Measurements from ENCODE around the gene ANKRD1. TPM values are rescaled to one million over a fixed set of nuclear protein-coding genes. Genes with fewer than 3 reads are reported as not detected.

The ANKRD1 gene
- total and polyA plus RNA-seq, 2 of the 8 experiments (the other 6 are each of a cell fraction or from before 2014, with no cell fraction given): 0.03 TPM; not detected in 1

- Histone ChIP-seq H3K56ac (replicated peaks; ENCODE audit: insufficient read length, low read depth, low read length) (no peak overlapping the region), H3K27me3 (replicated peaks in 1 of 4; ENCODE audit: control insufficient read depth in 3 of 4, extremely low read depth in 1 of 4, insufficient read depth in 3 of 4, low read length in 3 of 4) (no peaks in the 10 kb centered on the region), H3K79me2 (ENCODE audit: control insufficient read depth in 1 of 2, insufficient read depth in 2 of 2, low read length in 2 of 2) (no peaks in the 10 kb centered on the region), H4K8ac (ENCODE audit: extremely low read depth, insufficient read depth, low read length) (no peak overlapping the region), H2AFZ (ENCODE audit: low read length) (no peak overlapping the region), H3K9ac (replicated peaks in 1 of 4; ENCODE audit: extremely low read depth in 1 of 4, low read depth in 3 of 4, low read length in 3 of 4) (no peak overlapping the region), H4K91ac (replicated peaks; ENCODE audit: insufficient read length, low read length) (no peak overlapping the region), H3K9me3 (ENCODE audit: insufficient read depth in 2 of 2, low read depth in 1 of 2, low read length in 1 of 2) (no peaks in the 10 kb centered on the region), H3K4ac (replicated peaks; ENCODE audit: insufficient read length, low read depth, low read length) (no peak overlapping the region), H4K5ac (ENCODE audit: insufficient read length, low read depth, low read length) (no peak overlapping the region), H3K4me2 (ENCODE audit: insufficient read depth in 1 of 2, low read depth in 2 of 2, low read length in 2 of 2) (no peak overlapping the region), H3K79me1 (ENCODE audit: low read depth, low read length) (no peaks in the 10 kb centered on the region), H2BK12ac (ENCODE audit: low read depth, low read length) (no peak overlapping the region), H2BK120ac (replicated peaks; ENCODE audit: low read depth, low read length) (no peak overlapping the region), H3K23me2 (ENCODE audit: low read depth, low read length) (no peaks in the 10 kb centered on the region), H2BK20ac (ENCODE audit: low read length) (no peak overlapping the region), H2BK15ac (ENCODE audit: low read length) (no peak overlapping the region), H3K18ac (ENCODE audit: extremely low read depth, low read length) (no peak overlapping the region), H3K36me3 (ENCODE audit: control insufficient read depth in 2 of 4, insufficient read depth in 4 of 4, low read length in 3 of 4) (peaks cover 6 to 53% (median 24%) of the 10 kb centered on the region in 4 experiments; a peak in 7 of 8 replicates), H3K4me1 (replicated peaks in 1 of 4; ENCODE audit: control insufficient read depth in 3 of 4, insufficient read depth in 4 of 4, low read length in 3 of 4) (no peaks in the 10 kb centered on the region), H3K14ac (ENCODE audit: insufficient read length) (no peak overlapping the region), H4K20me1 (replicated peaks in 1 of 2; ENCODE audit: control insufficient read depth in 1 of 2, insufficient read depth in 2 of 2, low read length in 2 of 2) (peaks cover 0 to 3% of the 10 kb centered on the region in 2 experiments), H2BK5ac (ENCODE audit: low read depth, low read length) (no peak overlapping the region), H3K27ac (ENCODE audit: low read depth, low read length) (no peak overlapping the region), H3K4me3 (ENCODE audit: extremely low read depth in 1 of 4, insufficient read depth in 2 of 4, low read depth in 3 of 4, low read length in 4 of 4) (no peak overlapping the region), H3K23ac (ENCODE audit: insufficient read length) (no peak overlapping the region), H2AK5ac (ENCODE audit: low read depth, low read length) (no peak overlapping the region)
- ChIA-PET POLR2A (ENCODE audit: partially characterized antibody) (no interaction called here), CTCF (ENCODE audit: partially characterized antibody) (interaction anchor here (0.9 to 1.6 kb wide), 2 partner anchors 9 to 27 kb away, joined by 3 to 5 read pairs; no protein-coding TSS in a partner anchor)
- FAIRE-seq (no peak), DNase-seq (ENCODE audit: low read depth in 1 of 2, low spot score in 2 of 2) (no peak)
- TF ChIP-seq BCL11A (IDR thresholded peaks at IDR 0.05; ENCODE audit: low read depth in 2 of 2, low read length in 2 of 2) (no peak), ASH2L (IDR thresholded peaks at IDR 0.05; ENCODE audit: low read length) (no peak), EP300 (IDR thresholded peaks at IDR 0.05; ENCODE audit: borderline replicate concordance in 1 of 2, low read depth in 2 of 2, low read length in 2 of 2) (no peak), USF2 (IDR thresholded peaks at IDR 0.05; ENCODE audit: low read length) (no peak), NRF1 (IDR thresholded peaks at IDR 0.05; ENCODE audit: low read depth, low read length) (no peak), MAFK (IDR thresholded peaks at IDR 0.05; ENCODE audit: low read depth, low read length) (no peak), CTBP2 (IDR thresholded peaks at IDR 0.05; ENCODE audit: borderline replicate concordance, insufficient read depth, insufficient read length, low read length) (no peak), CHD1 (IDR thresholded peaks at IDR 0.05; ENCODE audit: low read depth, low read length) (no peak), KDM5A (IDR thresholded peaks at IDR 0.05; ENCODE audit: low read length) (no peak), CEBPB (IDR thresholded peaks at IDR 0.05; ENCODE audit: low read depth, low read length) (no peak), BACH1 (IDR thresholded peaks at IDR 0.05; ENCODE audit: low read length) (no peak)
- WGBS, 2 experiments (ENCODE audit: extremely low coverage in 1 of 2, insufficient coverage in 1 of 2, insufficient read length in 1 of 2, insufficient replicate concordance in 2 of 2, low coverage in 1 of 2, low lambda C conversion rate in 2 of 2, missing lambda C conversion rate in 1 of 2): 83% methylated on average over 1 of the region's 1 CpG; no CpG with 5 or more reads in 1 of the 2 experiments
Observed at GRCh38 chr10:90885176-90885575, 35.7 kb downstream of the ANKRD1 start.
